ENCODE data around the gene MYO1H.

- no peak for TF ChIP-seq POLR2A (IDR thresholded peaks at IDR 0.05)
- TF ChIP-seq, protein P1, sequence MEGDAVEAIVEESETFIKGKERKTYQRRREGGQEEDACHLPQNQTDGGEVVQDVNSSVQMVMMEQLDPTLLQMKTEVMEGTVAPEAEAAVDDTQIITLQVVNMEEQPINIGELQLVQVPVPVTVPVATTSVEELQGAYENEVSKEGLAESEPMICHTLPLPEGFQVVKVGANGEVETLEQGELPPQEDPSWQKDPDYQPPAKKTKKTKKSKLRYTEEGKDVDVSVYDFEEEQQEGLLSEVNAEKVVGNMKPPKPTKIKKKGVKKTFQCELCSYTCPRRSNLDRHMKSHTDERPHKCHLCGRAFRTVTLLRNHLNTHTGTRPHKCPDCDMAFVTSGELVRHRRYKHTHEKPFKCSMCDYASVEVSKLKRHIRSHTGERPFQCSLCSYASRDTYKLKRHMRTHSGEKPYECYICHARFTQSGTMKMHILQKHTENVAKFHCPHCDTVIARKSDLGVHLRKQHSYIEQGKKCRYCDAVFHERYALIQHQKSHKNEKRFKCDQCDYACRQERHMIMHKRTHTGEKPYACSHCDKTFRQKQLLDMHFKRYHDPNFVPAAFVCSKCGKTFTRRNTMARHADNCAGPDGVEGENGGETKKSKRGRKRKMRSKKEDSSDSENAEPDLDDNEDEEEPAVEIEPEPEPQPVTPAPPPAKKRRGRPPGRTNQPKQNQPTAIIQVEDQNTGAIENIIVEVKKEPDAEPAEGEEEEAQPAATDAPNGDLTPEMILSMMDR (IDR thresholded peaks at IDR 0.05): no peak
Observed at GRCh38 chr12:109461846-109462756, 114.4 kb downstream of the MYO1H start.
